AG04450 (cell line): ENCODE measurements around the gene PIGK. TPM values are rescaled to one million over a fixed set of nuclear protein-coding genes. Genes with fewer than 3 reads are reported as not detected.

Experiments used
- CTCF ChIA-PET: fragments of 300-600, 350-600 bp; formaldehyde crosslinking; extraction: SDS; loops from one replicate; lab custom pipeline; 2022; ENCODE audit warnings: antibody characterized with exemption, inconsistent platforms; lab: Charles Lee
- POLR2A ChIA-PET: fragments of 350-600 bp; formaldehyde crosslinking; extraction: SDS; loops from one replicate; lab custom pipeline; 2021; ENCODE audit warnings: antibody characterized with exemption, inconsistent platforms; lab: Yijun Ruan, JAX
- DNase-seq: peaks from one replicate; pipeline ENCODE4 v3.0.0-alpha.2; 2011; ENCODE audit warnings: low read depth, low spot score
- H3K27ac ChIP-seq: one replicate; pipeline ENCODE4 v1.5.1; 2012; ENCODE audit warnings: low read depth, low read length, control low read depth
- H3K27me3 ChIP-seq: one replicate; pipeline ENCODE4 v1.6.0; 2012; ENCODE audit warnings: low read length; ENCODE audit not compliant: control insufficient read depth, insufficient read depth
- H3K4me3 ChIP-seq: 2 replicates; pipeline ENCODE4 v1.5.1; 2011; ENCODE audit warnings: mild to moderate bottlenecking, low read depth, low read length, control low read depth
- H3K9me3 ChIP-seq: 2 replicates; pipeline ENCODE4 v1.5.1; 2012; ENCODE audit warnings: low read length; ENCODE audit not compliant: control insufficient read depth, insufficient read depth
- CTCF ChIP-seq: IDR thresholded peaks from 2 replicates; pipeline ENCODE4 v1.5.1; 2011; ENCODE audit warnings: low read depth, low read length, control low read depth, inconsistent platforms
- polyA plus RNA-seq: library from polyadenylated mRNA; depleted of rRNA; stranded (reverse); fragments of >200 nt; gene quantifications from 2 replicates; pipeline ENCODE4 v1.2.3, GENCODE V29; 2011

The PIGK gene
- polyA plus RNA-seq, 1 experiment: 48.8 TPM

DNA sequence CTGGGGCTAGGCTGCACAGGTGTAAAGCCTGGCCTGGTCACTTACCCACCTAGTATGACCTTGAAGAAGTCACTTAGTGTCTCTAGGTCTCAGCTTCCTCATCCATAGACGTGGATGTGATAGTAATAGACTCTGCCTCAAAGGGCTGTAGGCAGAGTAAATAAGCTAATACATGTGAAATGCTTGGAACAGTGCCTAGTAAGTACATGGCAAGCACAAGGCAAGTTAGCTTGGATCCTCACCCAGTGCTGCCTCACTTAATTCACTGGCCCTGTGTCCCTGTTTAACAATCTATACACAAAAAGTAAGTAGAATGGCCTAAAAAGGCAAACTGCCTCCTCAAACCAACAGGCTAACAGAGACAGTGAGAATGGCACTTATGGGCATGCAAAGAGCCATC, 167.8 kb downstream of the PIGK start:
- no peak for DNase-seq

GRCh38 chr1:77048615-77049005, 170.6 kb downstream of the PIGK start:
- TF ChIP-seq CTCF: no peak
- H3K27me3 ChIP-seq: no peaks in the 10 kb centered on the region
- no peak overlapping the region for H3K4me3 ChIP-seq
- POLR2A ChIA-PET: no interaction called here
- DNase-seq: no peak
- CTCF ChIA-PET: no interaction called here
- H3K27ac ChIP-seq: no peak overlapping the region
- H3K9me3 ChIP-seq: peaks cover 3% of the 10 kb centered on the region; the same call in 1 of the 2 replicates

More for the DNA sequence above, 167.8 kb downstream of the PIGK start:
- no peak overlapping the region for H3K27ac ChIP-seq
- ChIA-PET CTCF (no interaction called here), POLR2A (no interaction called here)
- no peaks in the 10 kb centered on the region for H3K9me3 ChIP-seq
- no peak for TF ChIP-seq CTCF
- no peak overlapping the region for H3K4me3 ChIP-seq
- H3K27me3 ChIP-seq: no peaks in the 10 kb centered on the region

GRCh38 chr1:77047978-77048614, 171.1 kb downstream of the PIGK start:
- CTCF ChIA-PET: no interaction called here

DNA sequence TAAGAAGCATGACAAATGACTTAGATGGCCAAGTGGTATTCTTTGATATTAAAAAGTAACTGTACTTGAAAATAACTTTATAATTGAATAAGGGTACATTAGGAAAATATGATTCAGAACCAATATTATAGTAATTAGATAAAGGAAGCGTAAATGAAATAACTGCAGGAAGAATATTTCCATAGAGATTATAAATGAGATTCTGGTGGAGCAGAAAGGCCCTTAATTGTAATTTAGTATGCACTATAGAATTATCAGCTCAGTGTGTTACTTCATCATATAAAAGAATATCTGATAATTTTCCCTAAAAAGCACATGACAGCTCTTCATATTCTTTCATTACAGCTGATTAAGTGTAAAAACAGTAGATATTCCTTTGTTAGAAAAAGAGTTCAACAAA, 171.7 kb downstream of the PIGK start:
- no peak for DNase-seq
- CTCF ChIA-PET: no interaction called here

More at GRCh38 chr1:77047978-77048614, 171.1 kb downstream of the PIGK start:
- no peak for TF ChIP-seq CTCF
- POLR2A ChIA-PET: no interaction called here
- no peak overlapping the region for H3K27ac ChIP-seq
- H3K9me3 ChIP-seq: peaks cover 3% of the 10 kb centered on the region; the same call in 1 of the 2 replicates
- no peaks in the 10 kb centered on the region for H3K27me3 ChIP-seq
- no peak overlapping the region for H3K4me3 ChIP-seq
- no peak for DNase-seq

More for the DNA sequence above, 171.7 kb downstream of the PIGK start:
- no peak for TF ChIP-seq CTCF
- Histone ChIP-seq H3K27me3 (no peaks in the 10 kb centered on the region), H3K27ac (no peak overlapping the region), H3K4me3 (no peak overlapping the region), H3K9me3 (peaks cover 3% of the 10 kb centered on the region; the same call in 1 of the 2 replicates)
- POLR2A ChIA-PET: no interaction called here
